Left lung (tissue), 10 donors: ENCODE measurements around the gene HECTD4. TPM values are rescaled to one million over a fixed set of nuclear protein-coding genes. Genes with fewer than 3 reads are reported as not detected.

ENCODE experiments used
- ATAC-seq: fragments of 200-7000 bp; cut with Tn5 transposase; one replicate; pipeline ENCODE4 v1.9.1; 2020; ENCODE audit warnings: moderate library complexity
- DNase-seq, 4 donors: peaks; one replicate each; pipeline ENCODE4 v3.0.0-alpha.2; 2013 to 2020
- H3K27ac ChIP-seq, 2 donors: fragments of 200-600 bp; sonication (generic) in 1 of 2; one replicate each; pipeline versions ENCODE4 v1.5.0 to v1.8.0; 2020 to 2021
- H3K27me3 ChIP-seq, 2 donors: fragments of 200-600 bp; sonication (generic) in 1 of 2; one replicate each; pipeline versions ENCODE4 v1.5.0 to v1.8.0; 2020 to 2021
- H3K36me3 ChIP-seq, 2 donors: fragments of 200-600 bp; sonication (generic) in 1 of 2; one replicate each; pipeline versions ENCODE4 v1.5.0 to v1.8.0; 2020 to 2021
- H3K4me1 ChIP-seq, 2 donors: fragments of 200-600 bp; one replicate each; pipeline ENCODE4 v1.8.0; 2021
- H3K4me3 ChIP-seq, 2 donors: fragments of 200-600 bp; sonication (generic) in 1 of 2; one replicate each; pipeline versions ENCODE4 v1.5.0 to v1.8.0; 2020 to 2021; ENCODE audit warnings: mild to moderate bottlenecking in 1 of 2
- H3K9me3 ChIP-seq, 2 donors: fragments of 200-600 bp; sonication (generic) in 1 of 2; one replicate each; pipeline versions ENCODE4 v1.5.0 to v1.8.0; 2020 to 2021
- CTCF ChIP-seq, 2 donors: fragments of 200-600 bp; sonication (generic) in 1 of 2; IDR thresholded peaks; one replicate each; pipeline versions ENCODE4 v1.5.0 to v1.8.0; 2021; ENCODE audit warnings: antibody characterized with exemption in 2 of 2
- intact Hi-C, 2 donors: fragments of 100-400 bp; cut with DNase I; formaldehyde crosslinking; loops; one replicate each; pipeline versions ENCODE4 v1.11.2 to v1.14.2; 2022
- polyA plus RNA-seq, 6 donors: library from polyadenylated mRNA; unstranded; fragments of 120-200 nt; gene quantifications; one replicate each; pipeline ENCODE4 v1.2.1, GENCODE V29; 2013; ENCODE audit not compliant: insufficient read length in 6 of 6
- total RNA-seq, 2 donors: library from RNA; stranded (reverse); fragmentation: NEBNext Ultra II Directional; extraction: Animal tissue kit (Norgen Biotek cat#: 25700); gene quantifications; one replicate each; pipeline ENCODE4 v1.2.1, GENCODE V29; 2021
- donor health status: DM: no; HTN: yes; CAD: no.
- donor health status: DM: no; HTN: no; CAD: no.

HECTD4 gene
- total and polyA plus RNA-seq, 8 donors, result 41.3 to 78.6 (median 64.9) TPM

GRCh38 chr12:112362310-112362709 lies 19.9 kb downstream of the HECTD4 start:
- no peaks in the 10 kb centered on the region for H3K4me1 ChIP-seq
- no peak overlapping the region for H3K27ac ChIP-seq
- H3K36me3 ChIP-seq, result no peaks in the 10 kb centered on the region
- intact Hi-C loops, result no loop called here
- no peaks in the 10 kb centered on the region for H3K27me3 ChIP-seq
- no peak overlapping the region for H3K4me3 ChIP-seq
- ATAC-seq (no peak), DNase-seq (no peak)
- no peaks in the 10 kb centered on the region for H3K9me3 ChIP-seq
- no peak for TF ChIP-seq CTCF (IDR thresholded peaks at IDR 0.05)

GRCh38 chr12:112361271-112361670 lies 21.0 kb downstream of the HECTD4 start:
- Histone ChIP-seq H3K27me3 (no peaks in the 10 kb centered on the region), H3K4me1 (no peaks in the 10 kb centered on the region), H3K4me3 (no peak overlapping the region), H3K27ac (no peak overlapping the region), H3K36me3 (no peaks in the 10 kb centered on the region), H3K9me3 (no peaks in the 10 kb centered on the region)
- TF ChIP-seq CTCF (IDR thresholded peaks at IDR 0.05), result no peak
- no peak for DNase-seq
- ATAC-seq, result no peak
- intact Hi-C loops, result no loop called here

- Histone ChIP-seq H3K36me3 (no peaks in the 10 kb centered on the region), H3K9me3 (no peaks in the 10 kb centered on the region), H3K4me3 (no peak overlapping the region), H3K27ac (no peak overlapping the region), H3K27me3 (no peaks in the 10 kb centered on the region), H3K4me1 (no peaks in the 10 kb centered on the region)
- DNase-seq (no peak), ATAC-seq (no peak)
- intact Hi-C loops, result no loop called here
- TF ChIP-seq CTCF (IDR thresholded peaks at IDR 0.05), result no peak
Measured at GRCh38 chr12:112359290-112359689, 22.9 kb downstream of the HECTD4 start.

GRCh38 chr12:112357214-112357613 lies 25.0 kb downstream of the HECTD4 start:
- no peak for ATAC-seq

GRCh38 chr12:112354399-112354798 lies 27.8 kb downstream of the HECTD4 start:
- no peak for TF ChIP-seq CTCF (IDR thresholded peaks at IDR 0.05)
- no peak overlapping the region for H3K4me3 ChIP-seq
- no peaks in the 10 kb centered on the region for H3K27me3 ChIP-seq
- H3K36me3 ChIP-seq, result no peaks in the 10 kb centered on the region
- DNase-seq (no peak), ATAC-seq (no peak)
- H3K4me1 ChIP-seq, result peaks cover 0 to 7% of the 10 kb centered on the region in 2 donors
- no peaks in the 10 kb centered on the region for H3K9me3 ChIP-seq
- intact Hi-C loops, result no loop called here
- no peak overlapping the region for H3K27ac ChIP-seq

More at GRCh38 chr12:112357214-112357613, 25.0 kb downstream of the HECTD4 start:
- no peaks in the 10 kb centered on the region for H3K9me3 ChIP-seq
- intact Hi-C loops, result no loop called here
- H3K4me3 ChIP-seq, result no peak overlapping the region
- DNase-seq, result no peak
- no peaks in the 10 kb centered on the region for H3K36me3 ChIP-seq
- H3K27ac ChIP-seq, result no peak overlapping the region
- H3K4me1 ChIP-seq, result peaks cover 0 to 7% of the 10 kb centered on the region in 2 donors
- TF ChIP-seq CTCF (IDR thresholded peaks at IDR 0.05), result no peak
- H3K27me3 ChIP-seq, result no peaks in the 10 kb centered on the region
